Peyer's patch (tissue), 4 donors: ENCODE data around the gene SHB.

Source experiments
- POLR2A ChIP-seq, 2 donors: fragments of 450-650 bp; IDR thresholded peaks; one replicate each; pipeline ENCODE4 v1.5.1; 2017; ENCODE audit warnings: antibody characterized with exemption in 2 of 2, mild to moderate bottlenecking in 2 of 2, moderate library complexity in 2 of 2
- TF ChIP-seq, protein P1 (sequence below), 6 experiments: fragments of 450-650 bp in 4 of 6; fragments of 200-600 bp in 2 of 6; sonication (generic) in 1 of 6; IDR thresholded peaks; one replicate each; pipeline ENCODE4 v1.5.1; 2017 to 2019; ENCODE audit warnings: antibody characterized with exemption in 6 of 6, mild to moderate bottlenecking in 3 of 6, moderate library complexity in 1 of 6

DNA sequence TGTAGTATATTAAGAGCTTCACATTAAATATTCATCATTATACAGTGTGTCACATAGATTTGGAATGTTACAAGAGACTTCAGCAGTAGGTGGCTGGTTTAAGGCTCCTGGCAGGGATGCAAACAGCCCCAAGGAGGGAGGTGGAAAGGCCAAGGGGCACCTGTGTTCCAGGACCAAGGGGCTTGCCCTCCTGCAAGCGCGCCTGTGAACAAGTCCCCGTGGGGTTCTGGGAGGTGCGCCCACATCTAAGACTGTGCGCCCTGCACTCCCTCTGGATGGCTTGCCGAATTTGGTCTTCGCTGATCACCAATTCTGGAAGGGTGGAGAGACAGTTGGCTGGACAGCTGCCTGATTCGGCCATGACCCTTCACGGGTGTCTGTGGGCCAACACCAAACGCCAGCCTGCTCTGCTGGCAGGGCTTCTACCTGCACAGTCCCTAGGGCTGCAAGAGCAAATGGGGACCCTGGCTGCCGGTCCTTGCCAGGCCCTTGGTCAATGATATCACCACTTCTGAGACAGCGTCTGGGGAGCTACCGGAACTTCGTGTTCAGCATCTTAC is 153.0 kb downstream of the SHB start:
- TF ChIP-seq POLR2A (IDR thresholded peaks at IDR 0.05): no peak
- TF ChIP-seq, protein P1, sequence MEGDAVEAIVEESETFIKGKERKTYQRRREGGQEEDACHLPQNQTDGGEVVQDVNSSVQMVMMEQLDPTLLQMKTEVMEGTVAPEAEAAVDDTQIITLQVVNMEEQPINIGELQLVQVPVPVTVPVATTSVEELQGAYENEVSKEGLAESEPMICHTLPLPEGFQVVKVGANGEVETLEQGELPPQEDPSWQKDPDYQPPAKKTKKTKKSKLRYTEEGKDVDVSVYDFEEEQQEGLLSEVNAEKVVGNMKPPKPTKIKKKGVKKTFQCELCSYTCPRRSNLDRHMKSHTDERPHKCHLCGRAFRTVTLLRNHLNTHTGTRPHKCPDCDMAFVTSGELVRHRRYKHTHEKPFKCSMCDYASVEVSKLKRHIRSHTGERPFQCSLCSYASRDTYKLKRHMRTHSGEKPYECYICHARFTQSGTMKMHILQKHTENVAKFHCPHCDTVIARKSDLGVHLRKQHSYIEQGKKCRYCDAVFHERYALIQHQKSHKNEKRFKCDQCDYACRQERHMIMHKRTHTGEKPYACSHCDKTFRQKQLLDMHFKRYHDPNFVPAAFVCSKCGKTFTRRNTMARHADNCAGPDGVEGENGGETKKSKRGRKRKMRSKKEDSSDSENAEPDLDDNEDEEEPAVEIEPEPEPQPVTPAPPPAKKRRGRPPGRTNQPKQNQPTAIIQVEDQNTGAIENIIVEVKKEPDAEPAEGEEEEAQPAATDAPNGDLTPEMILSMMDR (IDR thresholded peaks at IDR 0.05): no peak
